Activated T-helper 1 cell treated with anti-CD3 and anti-CD28 coated beads, Interleukin-2, amount 50 U/mL, for 16 hours (primary cell): ENCODE measurements around the gene PCDHA11.

Source experiments
- DNase-seq, 2 donors: peaks; one replicate each; pipeline ENCODE4 v3.0.0-alpha.2; 2020; ENCODE audit warnings: low read depth in 1 of 2, low spot score in 1 of 2

The PCDHA11 gene

DNA sequence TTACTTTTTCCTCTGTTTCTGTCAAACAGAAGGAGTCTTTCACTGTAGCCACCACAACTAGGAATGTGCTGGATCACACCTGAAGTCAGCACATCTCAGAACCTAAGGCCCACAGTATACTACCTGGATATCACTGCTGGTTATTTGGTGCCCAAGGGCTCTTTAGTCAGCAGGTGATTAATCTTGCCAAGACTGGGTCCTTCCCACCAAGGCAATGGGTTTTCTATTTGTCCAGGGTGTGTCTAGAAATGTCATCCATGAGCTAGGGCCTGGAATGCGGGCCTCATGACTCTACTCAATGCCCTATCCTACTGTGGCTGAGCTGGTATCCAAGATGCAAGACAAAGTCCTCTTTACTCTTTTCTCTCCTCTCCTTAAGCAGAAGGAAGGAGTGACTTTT, 47.6 kb downstream of the PCDHA11 start:
- no peak for DNase-seq
